ENCODE data around the gene ACSS1.

GRCh38 chr20:24981282-24981681 lies 76.7 kb downstream of the ACSS1 start:
- no peak for TF ChIP-seq POLR2A (IDR thresholded peaks at IDR 0.05)
- no peak for TF ChIP-seq CTCF (IDR thresholded peaks at IDR 0.05)
